Ectodermal cell (in vitro differentiated cells): ENCODE measurements around the gene OXSR1.

Experiments used
- H3K27ac ChIP-seq: 2 replicates; pipeline ENCODE4 v1.7.0; 2013; ENCODE audit warnings: mild to moderate bottlenecking, low read depth, low read length; ENCODE audit not compliant: insufficient read depth, poor library complexity, severe bottlenecking
- H3K27me3 ChIP-seq: 2 replicates; pipeline ENCODE4 v1.7.0; 2013; ENCODE audit warnings: mild to moderate bottlenecking, low read length; ENCODE audit not compliant: insufficient read depth, control insufficient read depth, poor library complexity, severe bottlenecking
- H3K36me3 ChIP-seq: one replicate; pipeline ENCODE4 v1.7.0; 2013; ENCODE audit warnings: low read length; ENCODE audit not compliant: control insufficient read depth, insufficient read depth
- H3K4me1 ChIP-seq: one replicate; pipeline ENCODE4 v1.7.0; 2013; ENCODE audit warnings: low read length; ENCODE audit not compliant: control insufficient read depth, insufficient read depth
- H3K4me3 ChIP-seq: 2 replicates; pipeline ENCODE4 v1.7.0; 2013; ENCODE audit warnings: low read depth, low read length, control low read depth; ENCODE audit not compliant: insufficient read depth
- H3K9me3 ChIP-seq: 2 replicates; pipeline ENCODE4 v1.7.0; 2013; ENCODE audit warnings: mild to moderate bottlenecking, low read length, moderate library complexity; ENCODE audit not compliant: control insufficient read depth
- WGBS, 2 experiments: methylation state at CpG; one replicate each; pipeline ENCODE4 v1.1.7; 2013; ENCODE audit warnings: missing lambda C conversion rate in 2 of 2; 5-methylcytosine and 5-hydroxymethylcytosine counted together

OXSR1 gene

DNA sequence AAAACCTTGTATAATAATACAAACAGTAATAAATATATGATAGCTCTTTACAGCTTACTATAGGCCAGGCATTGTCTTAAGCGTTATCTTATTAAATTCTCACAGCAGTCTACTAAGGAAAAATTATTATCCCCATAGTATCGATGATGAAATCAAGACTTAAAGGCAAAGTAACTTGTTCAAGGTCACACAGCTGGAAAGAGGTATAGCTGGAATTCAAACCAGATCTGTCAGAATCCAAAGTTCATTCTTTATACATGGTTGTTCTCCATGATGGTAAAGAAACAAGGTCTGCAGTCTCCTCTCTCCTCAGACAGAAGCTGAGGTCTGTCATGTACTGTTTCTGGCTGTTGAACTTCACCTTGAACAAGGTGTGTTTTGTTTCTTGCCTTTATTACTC lies 84.9 kb downstream of the OXSR1 start:
- Histone ChIP-seq H3K4me3 (no peak overlapping the region), H3K36me3 (peaks cover 23% of the 10 kb centered on the region), H3K27me3 (no peaks in the 10 kb centered on the region), H3K9me3 (no peaks in the 10 kb centered on the region), H3K27ac (no peak overlapping the region), H3K4me1 (no peaks in the 10 kb centered on the region)
- 93 to 100% methylated on average over 2 of the region's 2 CpGs for WGBS, 2 experiments

DNA sequence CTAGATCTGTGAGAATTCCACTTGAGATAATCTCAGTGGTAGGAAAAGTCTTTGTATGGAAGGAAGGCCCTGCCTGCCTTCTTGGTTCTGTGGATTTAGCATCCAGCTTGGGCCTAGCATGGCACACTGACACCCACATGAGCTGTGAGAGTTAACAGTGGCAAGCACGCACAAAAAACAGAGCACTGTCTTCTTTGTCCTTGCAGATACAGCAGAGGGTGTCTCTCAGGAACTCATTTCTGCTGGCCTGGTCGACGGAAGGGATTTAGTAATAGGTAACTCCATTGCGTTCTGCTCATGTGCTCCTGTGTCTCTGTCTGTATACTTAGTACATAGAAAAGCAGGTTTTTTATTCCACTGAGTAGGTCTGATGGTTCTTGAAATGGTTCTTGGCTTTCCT lies 85.9 kb downstream of the OXSR1 start:
- Histone ChIP-seq H3K27ac (no peak overlapping the region), H3K9me3 (no peaks in the 10 kb centered on the region), H3K27me3 (no peaks in the 10 kb centered on the region), H3K36me3 (peaks cover 23% of the 10 kb centered on the region), H3K4me3 (no peak overlapping the region), H3K4me1 (no peaks in the 10 kb centered on the region)
- 94 to 96% methylated on average over 4 of the region's 4 CpGs for WGBS, 2 experiments

DNA sequence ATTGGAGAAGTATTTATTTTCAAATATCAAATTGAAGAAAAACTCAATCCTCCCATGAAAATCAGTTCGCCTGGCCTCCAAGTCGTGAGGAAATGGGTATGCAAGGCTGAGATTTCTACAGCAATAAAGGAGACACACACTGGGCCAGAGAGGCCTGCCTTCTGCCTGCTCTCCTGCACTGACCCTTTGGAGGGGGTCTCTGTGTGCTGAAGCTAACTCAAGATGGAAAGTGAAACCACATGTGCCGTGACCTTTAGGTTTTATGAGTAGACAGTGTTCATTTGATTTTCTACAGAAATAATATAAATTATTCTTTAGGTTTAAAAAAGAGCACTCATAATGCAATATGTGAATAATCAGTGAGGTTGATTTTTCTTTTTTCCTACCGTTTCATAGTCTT lies 88.4 kb downstream of the OXSR1 start:
- 99 to 100% methylated on average over 2 to 3 of the region's 4 CpGs for WGBS, 2 experiments
- H3K27me3 ChIP-seq, result no peaks in the 10 kb centered on the region
- peaks cover 23% of the 10 kb centered on the region for H3K36me3 ChIP-seq

DNA sequence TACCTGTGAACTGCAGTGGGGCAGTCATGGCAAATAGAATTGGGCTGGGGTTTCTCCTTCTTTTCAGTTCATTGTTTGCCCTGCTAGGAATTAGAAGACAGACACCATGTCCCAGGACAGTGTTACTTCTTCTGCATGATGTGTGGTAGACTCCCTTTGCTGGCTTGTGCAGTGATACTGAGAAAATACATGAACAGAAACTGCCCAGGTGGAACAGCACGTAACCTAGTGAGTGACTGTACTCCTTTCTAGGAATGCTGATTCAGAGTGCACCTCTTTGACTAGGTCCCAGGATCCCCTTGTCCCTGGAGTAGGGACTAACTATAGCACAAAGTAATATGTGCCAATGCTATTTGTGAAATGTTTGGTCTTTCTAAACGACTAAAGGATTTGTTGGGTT lies 89.5 kb downstream of the OXSR1 start:
- Histone ChIP-seq H3K9me3 (no peaks in the 10 kb centered on the region), H3K36me3 (peaks cover 19% of the 10 kb centered on the region), H3K27ac (no peak overlapping the region), H3K4me3 (no peak overlapping the region), H3K4me1 (no peaks in the 10 kb centered on the region), H3K27me3 (no peaks in the 10 kb centered on the region)
- 94 to 95% methylated on average over 2 of the region's 2 CpGs for WGBS, 2 experiments

More for the DNA sequence above, 88.4 kb downstream of the OXSR1 start:
- Histone ChIP-seq H3K4me1 (no peaks in the 10 kb centered on the region), H3K9me3 (no peaks in the 10 kb centered on the region), H3K27ac (no peak overlapping the region), H3K4me3 (no peak overlapping the region)

DNA sequence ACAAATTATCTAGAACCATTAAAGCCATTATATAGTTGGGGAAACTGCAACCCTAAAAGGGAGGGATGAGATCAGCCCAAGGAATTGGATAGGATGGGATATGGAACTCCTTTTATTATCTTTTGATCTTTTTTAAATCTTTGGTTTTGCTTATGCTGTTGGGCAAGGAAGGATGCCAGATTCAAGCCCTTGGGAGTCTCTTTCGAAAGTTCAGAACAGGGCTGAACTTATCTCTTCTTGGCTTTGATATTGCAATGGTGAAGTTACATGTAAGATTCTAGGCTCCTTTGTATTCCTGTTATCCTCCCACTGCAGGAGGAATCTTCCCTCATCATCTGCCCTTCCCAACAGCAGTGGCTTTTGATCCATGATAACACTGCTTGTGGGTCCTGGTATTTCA lies 90.3 kb downstream of the OXSR1 start:
- Histone ChIP-seq H3K4me1 (no peaks in the 10 kb centered on the region), H3K4me3 (no peak overlapping the region), H3K27me3 (no peaks in the 10 kb centered on the region), H3K36me3 (peaks cover 19% of the 10 kb centered on the region), H3K9me3 (no peaks in the 10 kb centered on the region), H3K27ac (no peak overlapping the region)
- WGBS, 2 experiments, result 88 to 95% methylated on average over 1 of the region's 1 CpG

DNA sequence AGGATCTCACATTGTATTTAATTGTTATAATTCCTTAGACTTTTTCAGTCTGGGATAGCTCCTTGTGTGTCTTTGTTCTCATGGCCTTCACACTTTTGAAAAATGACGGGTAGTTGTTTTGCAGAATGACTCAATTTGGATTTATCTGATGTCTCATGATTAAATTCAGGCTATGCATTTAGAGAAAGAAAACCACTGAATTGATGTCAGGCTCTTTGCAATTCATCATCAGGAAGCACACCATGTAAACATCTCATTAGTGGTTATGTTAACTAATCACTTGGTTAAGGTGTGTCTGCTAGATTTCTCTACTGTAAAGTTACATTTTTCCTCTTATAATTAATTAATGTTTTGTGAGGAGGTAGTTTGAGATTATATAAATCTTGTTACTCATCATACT lies 92.2 kb downstream of the OXSR1 start:
- no peaks in the 10 kb centered on the region for H3K4me1 ChIP-seq
- H3K9me3 ChIP-seq, result no peaks in the 10 kb centered on the region
- no peaks in the 10 kb centered on the region for H3K27me3 ChIP-seq
- H3K27ac ChIP-seq, result no peak overlapping the region
- no peak overlapping the region for H3K4me3 ChIP-seq
- peaks cover 7% of the 10 kb centered on the region for H3K36me3 ChIP-seq
- WGBS, 2 experiments, result 94 to 100% methylated on average over 1 of the region's 1 CpG

DNA sequence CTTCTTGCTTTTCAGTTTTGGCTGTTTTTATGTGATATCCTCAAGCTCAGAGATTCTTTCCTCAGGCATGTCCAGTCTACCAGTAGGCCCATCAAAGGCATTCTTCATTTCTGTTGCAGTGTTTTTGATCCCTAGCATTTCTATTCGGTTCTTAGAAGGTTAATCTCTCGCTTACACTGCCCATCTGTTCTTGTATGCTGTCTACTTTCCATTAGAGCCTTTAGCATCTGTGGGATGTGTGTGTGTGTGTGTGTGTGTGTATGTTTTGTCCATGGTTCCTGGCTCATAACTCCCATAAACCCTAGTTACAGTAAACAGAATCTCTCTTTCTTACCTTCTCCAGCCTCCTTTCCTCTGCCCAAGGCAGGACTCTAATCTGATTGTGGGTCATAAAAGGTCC lies 95.1 kb downstream of the OXSR1 start:
- Histone ChIP-seq H3K36me3 (no peaks in the 10 kb centered on the region), H3K4me1 (no peaks in the 10 kb centered on the region), H3K4me3 (no peak overlapping the region), H3K27ac (no peak overlapping the region), H3K27me3 (no peaks in the 10 kb centered on the region), H3K9me3 (no peaks in the 10 kb centered on the region)
- WGBS, 2 experiments, result 91 to 95% methylated on average over 2 of the region's 2 CpGs

DNA sequence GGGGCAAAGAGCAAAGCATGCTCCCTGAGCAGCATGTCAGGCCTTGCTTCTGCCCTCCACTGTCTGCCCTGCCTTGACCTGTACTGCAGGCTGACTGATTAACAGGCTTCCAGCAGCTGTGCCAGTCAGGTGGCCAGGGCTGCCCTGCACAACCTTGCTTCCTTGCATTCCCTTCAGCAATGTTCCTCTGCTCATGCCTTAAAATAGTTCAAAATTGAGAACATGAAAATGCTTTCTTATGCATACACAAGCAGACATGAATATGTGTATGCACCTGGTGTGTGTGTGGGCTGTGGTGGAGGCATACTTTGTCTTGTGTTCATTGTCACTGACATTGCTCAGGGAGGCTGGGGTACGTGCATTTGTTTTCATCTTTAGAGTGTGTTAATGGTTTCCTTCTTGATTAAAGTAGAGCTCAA lies 99.0 kb downstream of the OXSR1 start:
- Histone ChIP-seq H3K36me3 (no peaks in the 10 kb centered on the region), H3K4me3 (no peak overlapping the region), H3K27me3 (no peaks in the 10 kb centered on the region), H3K4me1 (no peaks in the 10 kb centered on the region), H3K27ac (no peak overlapping the region), H3K9me3 (no peaks in the 10 kb centered on the region)
- WGBS, 2 experiments, result 0 to 5% methylated on average over 1 of the region's 1 CpG

DNA sequence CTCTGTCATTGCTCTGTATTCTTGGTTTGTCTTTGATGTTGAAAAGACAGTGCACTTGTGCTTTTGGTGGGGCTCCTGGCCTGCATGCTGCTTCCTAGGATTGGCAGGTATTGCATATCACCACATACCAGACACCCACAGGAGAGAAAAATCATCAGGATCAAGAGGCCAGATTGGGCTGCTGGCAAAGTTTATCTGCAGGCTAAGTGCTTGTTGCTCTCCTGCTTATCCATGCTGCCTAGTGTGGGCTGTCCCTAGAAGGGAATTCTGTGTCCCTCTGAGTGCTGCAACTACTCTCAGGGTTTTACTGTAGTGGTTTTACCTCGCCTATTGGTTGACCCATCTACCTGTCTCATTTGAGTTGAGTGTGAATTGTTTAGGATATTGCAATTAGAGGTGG lies 99.4 kb downstream of the OXSR1 start:
- WGBS, 2 experiments, result 88 to 94% methylated on average over 1 of the region's 1 CpG
- Histone ChIP-seq H3K9me3 (no peaks in the 10 kb centered on the region), H3K27me3 (no peaks in the 10 kb centered on the region), H3K4me3 (no peak overlapping the region), H3K4me1 (no peaks in the 10 kb centered on the region), H3K27ac (no peak overlapping the region), H3K36me3 (no peaks in the 10 kb centered on the region)

DNA sequence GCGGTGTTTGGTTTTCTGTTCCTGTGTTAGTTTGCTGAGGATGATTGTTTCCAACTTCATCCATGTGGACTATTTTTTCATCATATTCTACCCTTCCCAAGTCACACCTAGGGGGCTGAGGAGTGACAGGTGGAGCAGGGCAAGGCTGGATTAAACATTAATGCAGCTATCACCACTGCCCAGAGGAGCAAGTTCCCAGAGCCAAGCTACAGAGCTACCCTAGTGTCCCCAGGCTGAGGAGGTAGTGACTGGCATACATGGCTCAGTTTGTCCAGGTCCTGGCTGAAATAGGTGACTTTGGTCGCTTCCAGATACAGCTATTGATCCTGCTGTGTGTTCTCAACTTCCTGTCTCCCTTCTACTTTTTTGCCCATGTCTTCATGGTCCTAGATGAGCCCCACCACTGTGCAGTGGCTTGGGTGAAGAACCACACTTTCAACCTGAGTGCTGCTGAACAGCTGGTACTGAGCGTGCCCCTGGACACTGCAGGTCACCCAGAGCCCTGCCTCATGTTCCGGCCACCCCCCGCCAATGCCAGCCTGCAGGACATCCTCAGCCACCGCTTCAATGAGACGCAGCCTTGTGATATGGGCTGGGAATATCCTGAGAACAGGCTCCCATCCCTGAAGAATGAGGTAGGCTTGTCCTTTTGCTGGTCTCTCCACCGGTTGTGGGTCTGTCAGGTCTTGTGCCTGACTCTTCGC lies 100.4 kb downstream of the OXSR1 start, which contains the start of gene SLC22A13:
Gene SLC22A13, plus strand, starts transcription at position 209 of the 704 bp plus-strand sequence. Its CDS starts 49 bp downstream, at position 258.
- H3K4me1 ChIP-seq, result no peaks in the 10 kb centered on the region
- 95% methylated on average over 8 of the region's 9 CpGs for WGBS, 2 experiments

More for the DNA sequence above, 100.4 kb downstream of the OXSR1 start, which contains the start of gene SLC22A13:
- Histone ChIP-seq H3K27ac (no peak within 1 kb of the TSS), H3K9me3 (no peaks in the 10 kb centered on the region), H3K4me3 (no peak within 1 kb of the TSS), H3K36me3 (no peaks in the 10 kb centered on the region), H3K27me3 (no peaks in the 10 kb centered on the region)
